ENCODE data around the gene DRC7. TPM values are rescaled to one million over a fixed set of nuclear protein-coding genes. Genes with fewer than 3 reads are reported as not detected.
"Not testable (repeated sequence)": the region's sequence is repeated elsewhere in the genome, so short reads cannot be mapped to it uniquely, and the experiment has no call there.

The DRC7 gene
- polyA plus RNA-seq, 1 of the 3 experiments (the other 2 are of a cell fraction) = 0.58 TPM

DNA sequence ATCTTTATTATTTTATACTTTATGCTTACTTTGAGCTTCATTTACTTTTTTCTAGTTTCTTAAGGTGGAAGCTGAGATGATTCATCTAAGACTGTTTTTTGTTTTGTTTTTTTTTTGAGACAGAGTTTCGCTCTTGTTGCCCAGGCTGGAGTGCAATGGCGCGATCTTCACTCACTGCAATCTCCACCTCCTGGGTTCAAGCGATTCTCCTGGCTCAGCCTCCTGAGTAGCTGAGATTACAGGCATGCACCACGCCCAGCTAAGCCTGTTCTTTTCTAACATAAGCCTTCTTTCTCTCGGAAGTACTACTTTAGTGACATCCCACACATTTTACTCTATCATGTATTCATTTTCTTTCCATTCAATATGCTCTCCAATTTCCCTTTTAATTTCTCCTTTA, 18.0 kb downstream of the DRC7 start:
- H3F3A ChIP-seq (replicated peaks; ENCODE audit: insufficient read depth); H4K20me1 ChIP-seq (ENCODE audit: insufficient read depth); H3K9ac ChIP-seq; POLR2A ChIA-PET; H3K4me3 ChIP-seq (ENCODE audit: low read depth in 2 of 2, low read length in 1 of 2); H3K79me2 ChIP-seq (ENCODE audit: insufficient read depth); H3K36me3 ChIP-seq (replicated peaks in 1 of 2; ENCODE audit: control insufficient read depth in 1 of 2, insufficient read depth in 2 of 2, low read length in 1 of 2); DNase-seq; H3K4me2 ChIP-seq; H3K4me1 ChIP-seq (ENCODE audit: control insufficient read depth in 1 of 2, insufficient read depth in 2 of 2, low read depth in 1 of 2, low read length in 1 of 2); H3K9me2 ChIP-seq; H3K9me3 ChIP-seq; H2AFZ ChIP-seq (ENCODE audit: low read depth); H3K27ac ChIP-seq (ENCODE audit: low read depth in 2 of 2, low read length in 1 of 2): not testable (repeated sequence)
- CTCF ChIA-PET = interaction anchor here (2.3 kb wide), 1 partner anchor 136 kb away, joined by 10 read pairs; no protein-coding TSS in a partner anchor
- whole genome bisulfite sequencing (ENCODE audit: low lambda C conversion rate) = 70% methylated on average over 6 of the region's 6 CpGs
- peaks cover 17% of the 10 kb centered on the region for H3K27me3 ChIP-seq (ENCODE audit: insufficient read depth)

GRCh38 chr16:57713596-57713995, 19.0 kb downstream of the DRC7 start:
- Histone ChIP-seq H3K4me2 (no peak overlapping the region), H2AFZ (ENCODE audit: low read depth) (no peak overlapping the region), H3K36me3 (replicated peaks in 1 of 2; ENCODE audit: control insufficient read depth in 1 of 2, insufficient read depth in 2 of 2, low read length in 1 of 2) (no peaks in the 10 kb centered on the region), H3K9me3 (no peaks in the 10 kb centered on the region), H3K27me3 (ENCODE audit: insufficient read depth) (peaks cover 17% of the 10 kb centered on the region), H3K4me3 (ENCODE audit: low read depth in 2 of 2, low read length in 1 of 2) (no peak overlapping the region), H3K27ac (ENCODE audit: low read depth in 2 of 2, low read length in 1 of 2) (no peak overlapping the region), H3K4me1 (ENCODE audit: control insufficient read depth in 1 of 2, insufficient read depth in 2 of 2, low read depth in 1 of 2, low read length in 1 of 2) (no peaks in the 10 kb centered on the region; a peak in 1 of 4 replicates), H3K9ac (no peak overlapping the region), H4K20me1 (ENCODE audit: insufficient read depth) (no peaks in the 10 kb centered on the region), H3K9me2 (no peaks in the 10 kb centered on the region), H3F3A (replicated peaks; ENCODE audit: insufficient read depth) (no peaks in the 10 kb centered on the region), H3K79me2 (ENCODE audit: insufficient read depth) (no peaks in the 10 kb centered on the region)
- TF ChIP-seq RFX5 (IDR thresholded peaks at IDR 0.05; ENCODE audit: low read length) (no peak), USF1 (IDR thresholded peaks at IDR 0.05; ENCODE audit: borderline replicate concordance, low read depth) (no peak), NRF1 (IDR thresholded peaks at IDR 0.05; ENCODE audit: low read depth, low read length) (no peak), JUND (IDR thresholded peaks at IDR 0.05) (no peak), IRF3 (IDR thresholded peaks at IDR 0.05; ENCODE audit: low read depth, low read length) (no peak), NFIC (IDR thresholded peaks at IDR 0.05; ENCODE audit: borderline replicate concordance) (no peak), PBX3 (IDR thresholded peaks at IDR 0.05) (no peak), TCF12 (IDR thresholded peaks at IDR 0.05) (no peak), MXI1 (IDR thresholded peaks at IDR 0.05; ENCODE audit: low read depth, low read length) (no peak), MEF2A (IDR thresholded peaks at IDR 0.05; ENCODE audit: borderline replicate concordance, low read depth) (no peak), CTCF (IDR thresholded peaks at IDR 0.05) (no peak), CHD2 (IDR thresholded peaks at IDR 0.05; ENCODE audit: low read length, partially characterized antibody) (no peak), EZH2phosphoT487 (IDR thresholded peaks at IDR 0.05; ENCODE audit: borderline replicate concordance, low read depth) (no peak), MAX (IDR thresholded peaks at IDR 0.05; ENCODE audit: low read depth) (no peak), RCOR1 (IDR thresholded peaks at IDR 0.05; ENCODE audit: low read length) (no peak), SMC3 (IDR thresholded peaks at IDR 0.05; ENCODE audit: low read depth, low read length) (no peak), ELF1 (IDR thresholded peaks at IDR 0.05) (no peak)
- no peak for DNase-seq
- ChIA-PET CTCF (interaction anchor here (0.9 kb wide), 1 partner anchor 137 kb away, joined by 5 read pairs; no protein-coding TSS in a partner anchor), POLR2A (no interaction called here)
- 82% methylated on average over 8 of the region's 8 CpGs for WGBS (ENCODE audit: low lambda C conversion rate)
